ENCODE data around the gene NTRK2.

The NTRK2 gene

GRCh38 chr9:84652496-84653120, 16.9 kb upstream of the NTRK2 start:
- no peak overlapping the region for H3K27ac ChIP-seq
- TF ChIP-seq CTCF (conservative IDR thresholded peaks at IDR 0.05): no peak

- no peak for TF ChIP-seq CTCF (conservative IDR thresholded peaks at IDR 0.05)
- no peak overlapping the region for H3K27ac ChIP-seq
Observed at GRCh38 chr9:84655447-84655846, 14.1 kb upstream of the NTRK2 start.

GRCh38 chr9:84659313-84659712, 10.2 kb upstream of the NTRK2 start:
- no peak for TF ChIP-seq CTCF (conservative IDR thresholded peaks at IDR 0.05)
- H3K27ac ChIP-seq: no peak overlapping the region

GRCh38 chr9:84659773-84660172, 9.8 kb upstream of the NTRK2 start:
- no peak overlapping the region for H3K27ac ChIP-seq
- no peak for TF ChIP-seq CTCF (conservative IDR thresholded peaks at IDR 0.05)

GRCh38 chr9:84667571-84668195, 1.8 kb upstream of the NTRK2 start:
- H3K27ac ChIP-seq: no peak overlapping the region
- TF ChIP-seq CTCF (conservative IDR thresholded peaks at IDR 0.05): no peak; the same call in 1 of the 2 replicates

GRCh38 chr9:84668196-84669012, 1.1 kb upstream of the NTRK2 start:
- H3K27ac ChIP-seq: no peak overlapping the region
- TF ChIP-seq CTCF (conservative IDR thresholded peaks at IDR 0.05): peak; percentile 91

GRCh38 chr9:84669013-84669287, 579 bp upstream of the NTRK2 start:
- no peak for TF ChIP-seq CTCF (conservative IDR thresholded peaks at IDR 0.05)
- H3K27ac ChIP-seq: no peak overlapping the region
